Occipital lobe (tissue), 2 donors: ENCODE measurements around the gene DHRS3. TPM values are rescaled to one million over a fixed set of nuclear protein-coding genes. Genes with fewer than 3 reads are reported as not detected.
"Not testable (repeated sequence)": the region's sequence is repeated elsewhere in the genome, so short reads cannot be mapped to it uniquely, and the experiment has no call there.

ENCODE experiments used
- DNase-seq: peaks from one replicate; lab custom pipeline; 2025; lab: John Stamatoyannopoulos, UW
- total RNA-seq: library from RNA; depleted of rRNA; stranded (reverse); fragments of >200 nt; gene quantifications from one replicate; pipeline ENCODE4 v1.2.3, GENCODE V29; 2014

Gene DHRS3
- total RNA-seq, 1 donor from 2014 or later, result 11.5 TPM

DNA sequence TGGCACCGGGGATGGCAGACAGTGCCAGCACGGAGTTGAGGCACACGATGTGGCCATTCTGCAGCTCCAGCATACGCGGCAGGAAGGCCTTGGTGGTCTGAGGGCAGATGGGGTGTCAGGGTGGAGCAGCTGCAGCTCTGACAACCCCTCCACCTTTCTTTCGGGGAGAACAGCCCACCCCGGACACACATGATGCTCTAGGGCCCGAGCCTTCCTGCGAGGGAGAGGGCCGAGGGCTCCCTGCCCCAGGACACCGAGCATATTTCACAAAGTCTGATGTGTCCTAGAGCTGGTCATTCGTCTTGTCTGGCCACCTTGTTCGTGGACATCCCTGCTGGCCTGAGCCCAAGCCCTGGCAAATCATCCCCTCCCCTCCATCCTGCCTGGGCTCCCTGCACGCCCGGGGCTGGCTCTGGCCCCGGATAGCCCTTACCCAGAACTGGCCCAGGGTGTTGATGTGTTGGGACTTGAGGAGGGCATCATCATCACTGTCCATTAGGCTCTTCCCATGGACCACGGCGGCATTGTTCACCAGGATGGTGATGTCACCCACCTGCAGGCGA lies 39.1 kb downstream of the DHRS3 start:
- no peak for DNase-seq

DNA sequence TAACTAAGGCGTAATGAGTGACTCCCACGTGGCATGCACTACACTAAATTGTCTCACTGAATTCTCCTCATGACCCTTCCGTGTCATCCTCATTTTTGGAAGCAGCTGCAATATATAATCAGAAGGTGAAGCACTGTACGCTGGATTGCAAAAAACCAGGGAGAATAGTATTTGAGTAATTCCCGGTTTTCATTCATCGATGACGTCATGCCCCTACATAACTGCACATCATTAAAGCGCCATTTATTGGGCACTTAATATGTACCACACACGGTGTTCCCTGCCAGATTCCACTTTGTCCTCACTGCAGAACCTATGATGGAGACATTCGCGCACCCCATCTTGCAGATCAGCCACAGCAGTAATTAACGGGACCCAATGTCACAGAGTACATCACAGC lies 41.0 kb downstream of the DHRS3 start:
- DNase-seq, result no peak

DNA sequence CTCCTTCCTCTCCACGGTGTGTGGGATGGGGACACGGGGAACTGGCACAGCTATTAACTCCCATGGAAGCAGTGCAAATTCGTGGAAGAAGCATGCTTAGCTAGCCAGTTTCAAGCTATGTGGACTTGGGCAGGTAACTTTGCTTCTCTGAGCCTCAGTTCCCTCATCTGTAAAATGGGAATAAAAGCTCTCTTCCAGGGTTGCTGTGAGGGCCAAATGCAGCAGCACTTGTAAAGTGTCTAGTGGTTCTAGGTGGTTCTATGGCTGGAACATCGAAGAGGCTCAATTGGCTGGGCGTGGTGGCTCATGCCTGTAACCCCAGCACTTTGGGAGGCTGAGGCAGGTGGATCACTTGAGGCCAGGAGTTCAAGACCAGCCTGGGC lies 43.3 kb downstream of the DHRS3 start:
- DNase-seq, result no peak

DNA sequence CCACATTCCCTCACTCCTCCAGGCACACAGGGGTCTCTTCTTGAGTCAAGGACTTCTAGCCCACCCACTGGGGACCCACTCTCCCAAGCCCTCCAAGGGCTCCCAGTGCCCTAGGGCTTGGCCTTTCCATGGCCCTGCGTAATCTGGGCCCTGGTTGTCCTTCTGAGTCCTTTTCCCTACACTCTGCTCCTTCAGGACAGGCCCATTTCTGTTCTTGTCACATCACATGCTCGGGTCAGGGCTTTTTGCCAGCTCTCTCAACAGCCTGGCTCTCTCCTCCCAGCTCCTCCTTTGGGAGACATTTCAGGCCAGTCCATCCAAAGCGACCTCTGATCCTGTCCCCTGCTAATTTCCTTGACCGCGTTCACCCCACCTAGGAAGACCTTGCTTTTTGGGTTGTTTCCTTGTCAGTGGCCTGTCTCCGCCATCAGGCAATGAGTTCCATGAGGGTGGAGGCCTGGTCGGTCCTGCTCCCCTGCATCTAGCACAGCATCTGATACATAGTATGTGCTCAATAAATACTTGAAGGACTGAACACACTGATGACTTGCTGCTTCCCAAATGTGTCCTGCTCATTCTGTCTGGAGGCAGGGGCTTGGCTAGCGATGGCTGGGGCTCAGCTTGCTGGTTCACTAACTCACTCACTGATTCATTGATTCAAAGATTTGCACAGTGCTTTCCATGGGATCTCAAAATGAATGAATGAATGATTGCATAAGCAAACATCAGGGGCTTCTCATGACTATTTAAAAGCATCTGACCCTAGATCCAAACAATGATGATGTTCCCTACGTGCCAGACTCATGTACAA lies 44.8 kb downstream of the DHRS3 start:
- DNase-seq, result no peak

DNA sequence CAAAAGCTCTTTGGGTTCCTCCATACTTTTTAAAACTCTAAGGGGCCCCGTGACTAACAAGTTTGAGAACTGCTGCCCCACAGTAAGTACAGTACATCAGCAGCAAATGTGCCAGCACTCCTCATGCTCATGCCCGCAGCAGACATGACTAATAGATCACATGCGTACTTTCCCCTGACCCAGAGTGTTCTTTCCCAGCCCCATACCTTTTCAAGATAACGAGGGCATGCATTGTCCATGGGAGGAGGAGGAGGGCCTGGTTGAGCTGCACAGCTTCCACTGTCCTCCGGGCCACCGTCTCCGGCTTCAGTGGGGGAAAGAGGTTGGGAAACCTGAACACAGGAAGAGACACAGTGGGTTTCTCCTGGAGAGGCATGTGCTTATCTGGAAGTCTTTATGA lies 45.5 kb downstream of the DHRS3 start:
- no peak for DNase-seq

DNA sequence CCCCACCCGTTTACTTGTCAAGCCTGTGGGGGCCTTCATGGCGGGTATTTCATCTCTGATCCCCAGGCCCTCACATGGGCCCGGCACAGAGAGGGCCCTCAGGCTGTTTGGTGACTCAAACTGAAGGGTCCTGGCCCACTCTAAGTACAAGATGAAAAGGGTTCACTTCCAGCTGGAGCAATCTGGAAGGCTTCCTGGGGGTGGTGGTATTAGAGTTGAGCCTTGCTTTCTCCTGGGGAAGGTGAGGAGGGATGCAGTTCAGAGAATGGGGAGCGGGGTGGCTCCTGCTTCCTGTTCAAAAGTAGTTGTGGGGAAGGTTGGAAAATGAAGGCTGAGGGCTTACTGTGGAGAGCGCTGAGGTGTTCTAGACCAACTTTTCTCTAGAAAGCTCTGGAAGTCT lies 47.7 kb downstream of the DHRS3 start:
- no peak for DNase-seq

DNA sequence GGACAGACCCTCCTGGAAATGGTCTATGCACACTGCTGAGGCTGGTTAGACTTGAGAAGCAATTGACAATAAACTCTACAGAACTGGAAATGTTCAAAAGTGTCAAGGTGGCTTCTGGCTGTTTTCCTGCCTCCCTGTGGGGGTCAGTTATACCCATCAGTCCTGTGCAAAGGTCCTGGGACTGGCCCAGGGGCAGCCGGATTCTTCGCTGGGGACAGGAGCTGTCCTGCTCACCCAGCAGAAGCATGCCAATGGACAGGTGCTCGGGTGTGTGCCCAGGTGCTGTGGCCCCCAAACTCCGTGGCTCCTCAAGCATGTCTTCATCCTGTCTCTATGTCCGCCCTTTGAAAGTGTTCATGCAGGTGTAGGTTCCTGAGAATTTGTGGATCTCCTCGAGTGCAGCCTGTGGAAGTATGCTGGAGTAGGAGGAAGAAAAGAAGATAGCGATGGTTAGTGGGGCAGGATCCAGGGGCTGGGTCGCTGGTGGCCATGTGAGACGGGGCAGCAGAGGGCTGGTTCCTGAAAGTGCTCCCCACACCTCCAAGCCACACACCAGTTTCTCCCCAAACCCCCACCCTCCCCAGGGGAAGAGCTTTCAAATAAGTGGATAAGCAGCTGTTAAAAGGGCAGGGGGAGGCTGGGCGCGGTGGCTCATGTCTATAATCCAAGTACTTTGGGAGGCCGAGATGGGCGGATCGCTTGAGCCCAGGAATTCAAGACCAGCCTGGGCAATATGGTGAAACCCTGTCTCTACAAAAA lies 49.8 kb downstream of the DHRS3 start:
- no peak for DNase-seq

DNA sequence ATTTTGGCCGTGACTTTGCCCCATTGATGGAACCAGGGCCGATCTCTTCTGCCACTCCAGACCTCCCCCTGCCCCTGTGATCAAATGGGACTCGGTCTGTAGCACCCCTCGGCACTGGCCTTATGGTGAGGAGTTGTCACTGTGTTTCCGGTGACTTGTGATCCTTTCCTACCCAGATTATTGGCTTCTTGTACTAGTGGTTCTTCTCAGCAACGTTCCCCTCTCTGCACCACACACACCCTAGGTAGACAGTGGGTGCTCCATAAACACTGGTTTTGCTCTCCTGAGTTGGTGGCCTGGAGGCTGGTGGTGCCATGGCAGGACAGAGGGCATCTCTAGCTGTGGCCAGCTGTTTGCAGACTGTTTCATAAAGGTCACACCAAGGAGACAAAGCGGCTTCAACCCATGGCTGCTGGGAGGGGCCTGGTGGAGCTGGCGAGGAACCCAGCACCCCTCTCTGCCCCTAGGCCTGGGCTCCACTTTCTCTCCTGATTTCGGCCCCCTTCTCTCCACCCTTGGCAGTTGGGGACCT lies 50.7 kb downstream of the DHRS3 start:
- DNase-seq, result no peak

DNA sequence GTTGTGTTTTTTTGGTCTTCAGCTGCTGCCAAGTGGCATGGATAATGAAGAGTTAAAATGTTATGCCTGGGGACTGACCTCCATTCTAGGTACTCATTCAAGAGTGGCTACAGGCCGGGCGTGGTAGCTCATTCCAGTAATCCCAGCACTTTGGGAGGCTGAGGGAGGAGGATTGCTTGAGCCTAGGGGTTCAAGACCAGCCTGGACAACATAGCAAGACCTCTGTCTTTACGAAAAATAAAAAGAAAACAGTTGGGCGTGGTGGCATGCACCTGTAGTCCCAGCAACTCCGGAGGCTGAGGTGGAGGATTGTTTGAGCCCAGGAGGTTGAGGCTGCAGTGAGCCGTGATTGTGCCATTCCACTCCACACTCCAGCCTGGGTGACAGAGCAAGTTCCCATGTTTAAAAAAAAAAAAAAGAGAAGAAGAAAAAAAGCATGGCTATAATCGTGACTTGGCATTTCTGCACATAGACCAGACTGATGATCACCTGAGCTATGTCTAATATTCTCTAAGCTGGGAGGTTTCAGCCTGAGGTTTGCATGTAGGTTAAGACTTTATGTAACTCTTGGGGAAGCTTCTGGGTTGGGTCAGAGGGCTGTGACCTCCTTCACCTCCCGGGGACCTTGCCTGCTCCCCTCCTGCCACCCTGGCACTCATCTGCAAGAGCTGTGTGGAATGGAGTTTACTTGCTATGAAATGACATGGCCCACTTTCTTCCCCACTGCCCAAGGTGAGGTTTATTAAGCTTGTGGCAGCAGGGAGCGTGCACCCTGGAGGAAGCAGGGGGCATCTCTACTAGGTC lies 51.3 kb downstream of the DHRS3 start:
- DNase-seq, result no peak

DNA sequence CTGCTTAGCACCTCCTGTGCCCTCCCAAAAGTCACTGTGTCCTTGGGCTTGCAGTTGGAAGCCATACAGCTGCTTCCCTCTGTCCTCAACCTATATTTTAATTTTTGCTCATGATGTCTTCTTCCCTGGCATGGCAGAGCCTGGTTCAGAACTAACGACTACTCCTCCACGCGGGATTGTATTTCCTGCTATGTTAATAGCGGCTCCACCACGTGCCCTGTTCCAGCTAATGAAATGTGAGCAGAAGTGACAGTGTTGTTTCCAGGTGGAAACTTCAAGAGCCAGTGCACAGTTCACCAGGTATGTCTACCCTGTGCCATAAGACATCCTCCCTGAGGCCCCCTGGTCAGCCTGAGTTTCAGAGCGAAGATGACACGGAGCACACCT lies 52.1 kb downstream of the DHRS3 start:
- DNase-seq, result no peak

DNA sequence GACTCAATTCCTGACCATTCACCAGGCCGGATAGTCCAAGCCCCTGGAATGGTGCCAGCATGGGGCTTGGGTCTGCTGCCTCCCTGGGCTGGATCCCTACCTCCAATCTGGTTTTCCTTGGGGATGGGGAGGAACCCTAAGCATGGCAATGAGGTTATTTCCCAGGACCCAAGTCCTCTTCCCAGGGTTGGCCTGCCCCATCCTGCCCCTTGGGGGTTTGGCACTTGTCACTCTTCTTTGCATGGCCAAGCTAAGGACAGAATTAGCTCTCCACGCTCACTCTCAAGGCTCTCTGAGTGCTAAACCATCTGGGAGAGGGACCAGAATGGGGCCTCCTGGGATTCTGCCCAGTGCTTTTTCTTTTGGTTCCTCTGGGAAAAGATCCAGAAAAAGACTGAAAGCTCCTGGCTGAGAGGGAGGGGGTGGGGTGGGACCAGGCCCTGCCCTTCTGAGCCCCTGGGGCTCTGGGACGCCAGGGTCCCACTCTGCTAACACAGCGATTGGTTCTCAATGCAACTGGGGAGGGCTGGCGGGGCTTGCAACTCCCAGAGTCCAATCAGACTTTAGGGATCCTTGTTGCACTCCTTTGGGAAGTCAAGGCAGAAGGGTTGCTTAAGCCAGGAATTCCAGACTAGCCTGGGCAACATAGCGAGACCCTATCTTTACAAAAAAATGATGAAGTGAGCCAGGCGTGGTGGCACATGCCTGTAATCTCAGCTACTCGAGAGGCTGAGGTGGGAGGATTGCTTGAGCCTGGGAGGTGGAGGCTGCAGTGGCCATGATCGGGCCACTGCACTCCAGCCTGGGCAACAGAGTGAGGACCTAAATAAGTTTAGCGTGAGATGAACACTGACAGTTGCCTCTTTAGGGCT lies 52.7 kb downstream of the DHRS3 start:
- DNase-seq, result no peak

DNA sequence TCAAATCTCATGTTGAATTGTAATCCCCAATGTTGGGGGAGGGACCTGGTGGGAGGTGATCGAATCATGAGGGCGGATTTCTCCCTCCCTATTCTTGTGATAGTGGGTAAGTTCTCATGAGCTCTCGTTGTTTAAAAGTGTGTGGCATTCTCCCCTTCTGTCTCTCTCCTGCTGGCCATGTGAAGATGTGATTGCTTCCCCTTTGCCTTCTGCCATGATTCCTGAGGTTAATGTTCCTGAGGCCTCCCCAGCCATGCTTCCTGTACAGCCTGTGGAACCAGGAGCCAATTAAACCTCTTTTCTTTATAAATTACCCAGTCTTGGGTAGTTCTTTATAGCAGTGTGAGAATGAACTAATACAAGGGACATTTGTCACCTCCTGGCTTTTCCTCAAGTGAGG lies 53.8 kb downstream of the DHRS3 start:
- DNase-seq, result not testable (repeated sequence)

DNA sequence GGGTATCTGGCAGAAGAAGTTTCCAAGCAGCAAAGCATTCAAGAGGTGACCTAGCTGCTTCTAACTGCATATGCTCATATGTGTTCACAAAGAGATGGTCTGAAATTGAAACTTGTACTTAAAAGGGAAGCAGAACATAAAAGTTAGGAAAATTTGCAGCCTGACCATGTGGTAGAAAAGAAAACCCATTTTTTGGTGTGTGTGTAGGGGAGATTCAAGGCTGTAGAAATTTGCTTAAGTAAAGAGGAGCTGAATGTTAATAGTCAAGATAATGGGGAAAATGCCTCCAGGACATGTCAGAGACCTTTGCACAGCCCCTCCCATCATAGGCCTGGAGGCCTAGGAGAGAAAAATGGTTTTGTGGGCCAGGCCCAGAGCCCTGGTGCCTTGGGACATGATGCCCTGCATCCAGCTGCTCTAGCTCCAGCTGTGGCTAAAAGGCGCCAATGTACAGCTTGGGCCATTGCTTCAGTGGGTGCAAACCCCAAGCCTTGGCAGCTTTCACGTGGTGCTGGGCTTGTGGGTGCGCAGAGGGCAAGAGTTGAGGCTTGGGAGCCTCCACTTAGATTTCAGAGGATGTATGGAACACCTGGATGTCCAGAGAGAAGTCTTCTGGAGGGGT lies 54.9 kb downstream of the DHRS3 start:
- DNase-seq, result no peak

DNA sequence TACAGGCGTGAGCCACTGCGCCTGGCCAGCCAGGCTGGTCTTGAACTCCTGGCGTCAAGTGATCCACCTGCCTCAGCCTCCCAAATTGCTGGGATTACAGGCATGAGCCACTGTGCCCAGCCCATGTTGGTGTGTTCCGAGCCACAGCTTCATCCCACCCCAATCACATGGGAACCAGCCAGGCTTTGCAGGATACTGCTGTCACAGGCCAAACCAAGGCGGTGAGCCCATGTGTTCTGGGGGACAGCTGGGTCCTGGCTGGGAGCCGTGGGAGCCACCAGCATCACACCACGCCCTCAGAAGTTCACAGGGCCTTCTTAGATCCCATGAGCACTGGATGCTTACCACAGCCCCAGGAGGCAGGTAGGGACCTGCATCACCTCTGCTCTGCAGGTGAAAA lies 56.9 kb downstream of the DHRS3 start:
- no peak for DNase-seq

DNA sequence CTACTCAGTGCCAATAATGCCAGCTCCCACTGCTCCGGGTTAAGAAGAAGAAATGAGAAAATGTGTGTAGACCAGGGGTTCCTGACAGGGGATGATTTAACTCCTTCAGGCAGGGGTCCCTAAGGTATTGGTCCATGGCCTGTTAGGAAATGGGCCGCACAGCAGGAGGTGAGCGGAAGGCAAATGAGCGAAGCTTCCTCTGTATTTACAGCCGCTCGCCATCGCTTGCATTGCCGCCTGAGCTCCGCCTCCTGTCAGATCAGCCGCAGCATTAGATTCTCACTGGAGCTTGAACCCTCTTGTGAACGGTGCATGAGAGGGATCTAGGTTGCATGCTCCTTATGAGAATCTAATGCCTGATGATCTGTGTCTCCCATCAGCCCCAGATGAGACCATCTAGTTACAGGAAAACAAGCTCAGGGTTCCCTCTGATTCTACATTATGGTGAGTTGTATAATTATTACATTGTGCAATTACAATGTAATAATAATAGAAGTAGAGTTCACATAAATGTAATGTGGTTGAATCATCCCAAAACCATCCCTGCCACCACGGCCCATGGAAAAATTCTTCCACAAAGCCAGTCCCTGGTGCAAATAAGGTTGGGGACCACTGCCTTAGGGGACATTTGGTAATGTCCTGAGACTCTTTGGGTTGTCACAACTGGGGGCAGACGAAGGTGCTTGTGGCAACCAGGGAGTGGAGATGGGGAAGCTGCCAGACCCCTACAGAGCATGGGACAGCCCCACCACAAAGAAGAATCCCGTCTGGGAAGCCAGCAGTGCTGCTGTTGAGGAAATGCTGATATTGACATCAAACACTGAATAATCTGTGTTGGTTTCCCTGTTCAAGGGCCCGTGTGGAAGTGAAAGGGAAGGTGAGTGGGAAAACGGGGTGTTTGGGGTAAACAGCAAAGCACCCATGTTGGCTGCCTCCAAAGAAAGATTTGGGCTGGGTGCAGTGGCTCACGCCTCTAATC lies 60.8 kb downstream of the DHRS3 start:
- no peak for DNase-seq

DNA sequence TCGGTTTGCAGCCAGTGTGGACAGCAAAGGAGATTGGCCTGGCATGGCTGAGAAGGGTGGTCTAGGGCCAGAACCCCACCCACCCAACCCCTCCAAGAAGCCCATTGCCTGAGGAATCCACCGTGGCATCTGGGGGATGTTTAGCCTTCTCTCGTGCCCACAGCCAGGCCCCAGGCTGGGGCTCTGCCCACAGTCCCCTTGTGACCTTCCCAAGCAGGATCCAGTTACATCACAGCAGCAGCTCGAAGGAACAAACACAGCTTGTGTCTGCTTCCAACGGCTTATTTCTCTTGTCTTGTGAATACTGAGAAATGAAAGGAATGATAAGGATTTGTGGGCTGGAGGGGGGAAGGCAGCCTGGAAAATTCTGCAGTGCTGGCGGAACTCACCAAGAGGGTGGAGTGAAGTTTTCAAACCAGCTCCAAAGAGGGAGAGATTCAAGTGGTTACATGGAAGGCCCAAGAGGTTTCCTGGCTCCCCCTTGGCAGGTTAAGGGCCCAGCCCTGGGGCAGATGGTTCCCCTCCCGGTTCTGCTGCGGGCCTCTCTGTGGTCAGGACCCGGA lies 61.6 kb downstream of the DHRS3 start:
- DNase-seq, result no peak

DNA sequence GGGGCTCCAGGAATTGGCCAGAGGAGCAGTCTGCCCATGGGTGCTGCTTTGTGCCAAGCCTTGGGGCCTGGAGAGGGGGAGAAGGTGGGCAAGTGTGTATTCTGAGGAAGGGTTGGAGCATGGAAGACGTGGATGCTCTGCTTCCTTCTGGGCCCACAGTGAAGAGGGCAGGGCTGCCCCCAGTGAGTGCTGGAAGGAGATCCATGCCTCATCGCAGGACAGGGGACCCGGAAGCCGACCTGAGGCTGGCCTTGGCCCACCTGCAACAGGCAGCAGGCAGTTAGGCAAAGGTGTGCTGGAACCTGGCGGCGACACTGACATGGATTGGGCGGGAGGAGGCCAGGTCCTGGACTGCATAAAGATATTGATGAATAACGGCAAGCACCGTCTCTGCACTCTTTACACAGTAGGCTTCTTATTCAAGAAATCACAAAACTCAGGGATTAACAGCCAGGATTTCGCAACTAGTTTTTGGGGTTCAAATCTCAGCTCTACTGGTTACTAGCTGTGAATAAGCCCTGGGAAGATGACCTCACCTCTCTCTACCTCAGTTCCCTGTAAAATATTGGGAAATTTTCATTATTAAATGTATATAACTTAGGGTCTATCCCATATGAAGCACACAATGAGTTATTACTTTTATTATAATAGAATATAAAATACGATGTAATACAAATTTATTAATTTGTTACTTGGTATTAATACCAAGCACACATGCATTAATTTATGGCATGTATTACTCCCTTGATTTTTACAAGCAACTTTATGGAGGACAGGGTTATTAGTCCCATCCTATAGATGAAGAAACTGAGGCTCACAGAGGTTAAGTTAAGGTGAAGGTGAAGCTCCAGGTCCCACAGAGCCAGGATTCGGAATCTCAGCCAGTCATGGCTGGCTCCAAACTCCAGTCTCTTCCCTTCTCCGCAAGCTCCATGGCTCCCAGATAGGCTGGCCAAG lies 62.3 kb downstream of the DHRS3 start:
- DNase-seq, result no peak
